NOMO-1 (cell line): ENCODE data around the gene LARP1.
A peak's percentile ranks its signal among the peaks of the same experiment; 100 is the strongest.
"Not testable (repeated sequence)": the region's sequence is repeated elsewhere in the genome, so short reads cannot be mapped to it uniquely, and the experiment has no call there.

Source experiments
- DNase-seq, 2 experiments: peaks; one replicate each; lab custom pipeline; 2025; ENCODE audit not compliant: unreplicated experiment in 2 of 2; lab: John Stamatoyannopoulos, UW

Gene LARP1

GRCh38 chr5:154759868-154760267, 4.7 kb downstream of the LARP1 start:
- not testable (repeated sequence) for DNase-seq

- DNase-seq: no peak
Observed at GRCh38 chr5:154761046-154761736, 6.0 kb downstream of the LARP1 start.

- no peak for DNase-seq
Observed at GRCh38 chr5:154762261-154762660, 7.1 kb downstream of the LARP1 start.

- no peak for DNase-seq
Observed at GRCh38 chr5:154762700-154763099, 7.5 kb downstream of the LARP1 start.

GRCh38 chr5:154764967-154765366, 9.8 kb downstream of the LARP1 start:
- DNase-seq: no peak

GRCh38 chr5:154765396-154765925, 10.3 kb downstream of the LARP1 start:
- DNase-seq: no peak

GRCh38 chr5:154766558-154767281, 11.5 kb downstream of the LARP1 start:
- no peak for DNase-seq

- DNase-seq: no peak
Observed at GRCh38 chr5:154767576-154767975, 12.4 kb downstream of the LARP1 start.

GRCh38 chr5:154768207-154768606, 13.0 kb downstream of the LARP1 start:
- DNase-seq: no peak

GRCh38 chr5:154770111-154770510, 14.9 kb downstream of the LARP1 start:
- DNase-seq: peak in 1 of 2 experiments; percentile 28

- no peak for DNase-seq
Observed at GRCh38 chr5:154771383-154771901, 16.3 kb downstream of the LARP1 start.

GRCh38 chr5:154773326-154773725, 18.1 kb downstream of the LARP1 start:
- no peak for DNase-seq

- no peak for DNase-seq
Observed at GRCh38 chr5:154776167-154776566, 21.0 kb downstream of the LARP1 start.

GRCh38 chr5:154778534-154778933, 23.4 kb downstream of the LARP1 start:
- no peak for DNase-seq

- DNase-seq: no peak
Observed at GRCh38 chr5:154779105-154779504, 23.9 kb downstream of the LARP1 start.

GRCh38 chr5:154780128-154780527, 25.0 kb downstream of the LARP1 start:
- DNase-seq: no peak

- DNase-seq: no peak
Observed at GRCh38 chr5:154782326-154782725, 27.1 kb downstream of the LARP1 start.

GRCh38 chr5:154782812-154783592, 27.8 kb downstream of the LARP1 start:
- no peak for DNase-seq

- DNase-seq: no peak
Observed at GRCh38 chr5:154783774-154784460, 28.7 kb downstream of the LARP1 start.

GRCh38 chr5:154784856-154785255, 29.7 kb downstream of the LARP1 start:
- no peak for DNase-seq
